NCI-H226 (cell line): ENCODE measurements around the gene DOLPP1.
"Not testable (repeated sequence)": the region's sequence is repeated elsewhere in the genome, so short reads cannot be mapped to it uniquely, and the experiment has no call there.

Experiments used
- DNase-seq: peaks from one replicate; pipeline ENCODE4 v3.0.0-alpha.2; 2015

DOLPP1 gene

GRCh38 chr9:129113645-129114304, 32.9 kb downstream of the DOLPP1 start:
- DNase-seq = no peak

GRCh38 chr9:129118799-129119198, 37.9 kb downstream of the DOLPP1 start:
- no peak for DNase-seq

GRCh38 chr9:129121483-129121882, 40.6 kb downstream of the DOLPP1 start:
- no peak for DNase-seq

GRCh38 chr9:129122133-129122532, 41.2 kb downstream of the DOLPP1 start:
- DNase-seq = no peak

- DNase-seq = not testable (repeated sequence)
Measured at GRCh38 chr9:129122976-129123375, 42.1 kb downstream of the DOLPP1 start.

GRCh38 chr9:129124506-129125069, 43.7 kb downstream of the DOLPP1 start:
- no peak for DNase-seq

- no peak for DNase-seq
Measured at GRCh38 chr9:129125478-129125877, 44.6 kb downstream of the DOLPP1 start.

GRCh38 chr9:129126749-129127618, 46.1 kb downstream of the DOLPP1 start:
- DNase-seq = no peak

- DNase-seq = no peak
Measured at GRCh38 chr9:129128689-129129088, 47.8 kb downstream of the DOLPP1 start.

GRCh38 chr9:129130271-129130670, 49.4 kb downstream of the DOLPP1 start:
- DNase-seq = not testable (repeated sequence)

GRCh38 chr9:129130791-129131190, 49.9 kb downstream of the DOLPP1 start:
- no peak for DNase-seq

GRCh38 chr9:129131300-129132145, 50.6 kb downstream of the DOLPP1 start:
- DNase-seq = no peak

GRCh38 chr9:129133082-129133481, 52.2 kb downstream of the DOLPP1 start:
- no peak for DNase-seq

- no peak for DNase-seq
Measured at GRCh38 chr9:129135476-129135875, 54.6 kb downstream of the DOLPP1 start.

GRCh38 chr9:129136446-129137035, 55.6 kb downstream of the DOLPP1 start:
- no peak for DNase-seq

GRCh38 chr9:129137292-129138143, 56.6 kb downstream of the DOLPP1 start:
- no peak for DNase-seq

GRCh38 chr9:129138144-129138462, 57.2 kb downstream of the DOLPP1 start:
- DNase-seq = no peak

- no peak for DNase-seq
Measured at GRCh38 chr9:129138476-129139232, 57.7 kb downstream of the DOLPP1 start.

- peak; percentile 57 for DNase-seq
Measured at GRCh38 chr9:129139233-129139992, 58.5 kb downstream of the DOLPP1 start.

GRCh38 chr9:129139993-129140396, 59.1 kb downstream of the DOLPP1 start:
- DNase-seq = peak; percentile 98
